Measurements from ENCODE around the gene MYZAP. TPM values are rescaled to one million over a fixed set of nuclear protein-coding genes. Genes with fewer than 3 reads are reported as not detected.

Gene MYZAP
- total and polyA plus RNA-seq, 10 of the 15 experiments (the other 5 are each of a cell fraction or from before 2014, with no cell fraction given): not detected

GRCh38 chr15:57559875-57560274 is 31.8 kb upstream of the MYZAP start:
- no peaks in the 10 kb centered on the region; a peak in 1 of 4 replicates for H3K27me3 ChIP-seq (replicated peaks in 1 of 2; ENCODE audit: control insufficient read depth in 2 of 2, insufficient read depth in 2 of 2, low read length in 1 of 2)
- no peaks in the 10 kb centered on the region for H3K36me3 ChIP-seq (ENCODE audit: control insufficient read depth in 2 of 2, insufficient read depth in 2 of 2, low read length in 1 of 2)
- in situ Hi-C loops (cut with MboI) (loop anchor here (10.0 kb wide), 1 partner anchor 305 kb away; no protein-coding TSS in a partner anchor), intact Hi-C loops (cut with micrococcal nuclease; ENCODE audit: unreplicated experiment) (loop anchor here (1.0 to 10.0 kb wide), 4 partner anchors 92 to 505 kb away; partner anchors contain the start of gene ALDH1A2)
- no peaks in the 10 kb centered on the region for H4K20me1 ChIP-seq (ENCODE audit: control insufficient read depth, insufficient read depth)
- peak; percentile 77 for FAIRE-seq
- no peak overlapping the region for H3K9ac ChIP-seq (ENCODE audit: control insufficient read depth, insufficient read depth, low read length)
- no TSS peak for BruUV-seq (replicated peaks)
- no peak overlapping the region for H3K4me3 ChIP-seq
- peak; percentile 73 for ATAC-seq
- no peak overlapping the region for H2AFZ ChIP-seq (ENCODE audit: control insufficient read depth, low read depth, low read length)
- RAD21 ChIA-PET (ENCODE audit: unreplicated experiment): interaction anchor here (1.0 to 2.3 kb wide), 4 partner anchors 28 to 301 kb away, joined by 3 to 9 read pairs (median 3); no protein-coding TSS in a partner anchor
- TF ChIP-seq SMC3 (IDR thresholded peaks at IDR 0.05; ENCODE audit: borderline replicate concordance, low read length) (peak; percentile 43; the same call in 1 of the 2 replicates), YBX1 (IDR thresholded peaks at IDR 0.05) (no peak), JUNB (IDR thresholded peaks at IDR 0.05) (no peak), RAD21 (IDR thresholded peaks at IDR 0.05; ENCODE audit: insufficient read depth, low read depth, low read length) (peak; percentile 62), PAX5 (IDR thresholded peaks at IDR 0.05; ENCODE audit: borderline replicate concordance, low read depth, low read length) (no peak), CTCF (IDR thresholded peaks at IDR 0.05 in 2 of 3, conservative IDR thresholded peaks at IDR 0.05 in 1 of 3; ENCODE audit: control insufficient read depth in 2 of 3, extremely low read depth in 1 of 3, insufficient read depth in 1 of 3, low read depth in 3 of 3, low read length in 3 of 3) (peak; percentile 72 to 87 (median 86))
- H3K79me2 ChIP-seq (ENCODE audit: control insufficient read depth, insufficient read depth, low read length): no peaks in the 10 kb centered on the region
- 7% methylated on average over 5 of the region's 5 CpGs for WGBS (ENCODE audit: insufficient coverage, insufficient replicate concordance, low lambda C conversion rate, missing lambda C conversion rate)
- POLR2A ChIA-PET: no interaction called here
- no peak overlapping the region for H3K27ac ChIP-seq (ENCODE audit: control insufficient read depth, insufficient read depth)
- DNase-seq (ENCODE audit: low read depth, low spot score): no peak
- no peaks in the 10 kb centered on the region; the same call in 2 of the 3 replicates for H3K9me3 ChIP-seq (replicated peaks; ENCODE audit: control insufficient read depth, insufficient read depth, low read length)
- peaks cover 3% of the 10 kb centered on the region; the same call in 1 of the 2 replicates for H3K4me1 ChIP-seq (ENCODE audit: control insufficient read depth, insufficient read depth, low read length)
- H3K4me2 ChIP-seq (ENCODE audit: control insufficient read depth, insufficient read depth): no peak overlapping the region
- CTCF ChIA-PET: interaction anchor here (0.6 to 3.0 kb wide), 19 partner anchors 12 to 758 kb away, joined by 3 to 34 read pairs (median 3); no protein-coding TSS in a partner anchor
- SMC1A ChIA-PET (ENCODE audit: uncharacterized antibody, unreplicated experiment): interaction anchor here (0.9 to 1.4 kb wide), 4 partner anchors 9 to 301 kb away, joined by 3 to 8 read pairs (median 4); no protein-coding TSS in a partner anchor

Measured in GM12878 (cell line).